ENCODE data around the gene RAB19.

Gene RAB19

GRCh38 chr7:140453785-140454656 is 50.2 kb downstream of the RAB19 start:
- DNase-seq: peak; percentile 57

- DNase-seq: no peak
Measured at GRCh38 chr7:140454657-140455015, 50.8 kb downstream of the RAB19 start.

- no peak for DNase-seq
Measured at GRCh38 chr7:140455743-140456142, 51.9 kb downstream of the RAB19 start.

GRCh38 chr7:140456551-140457051 is 52.7 kb downstream of the RAB19 start:
- DNase-seq: no peak

GRCh38 chr7:140458201-140458600 is 54.3 kb downstream of the RAB19 start:
- DNase-seq: no peak

- DNase-seq: no peak
Measured at GRCh38 chr7:140458916-140459315, 55.1 kb downstream of the RAB19 start.

- no peak for DNase-seq
Measured at GRCh38 chr7:140463111-140463510, 59.3 kb downstream of the RAB19 start.

GRCh38 chr7:140475747-140476333 is 72.0 kb downstream of the RAB19 start:
- no peak for DNase-seq

GRCh38 chr7:140476698-140477261 is 72.9 kb downstream of the RAB19 start:
- DNase-seq: no peak
